GM19239 (cell line): ENCODE measurements around the gene KCNG1.
A peak's percentile ranks its signal among the peaks of the same experiment; 100 is the strongest.

Experiments used
- DNase-seq: peaks from one replicate; pipeline ENCODE4 v3.0.0; 2011; ENCODE audit warnings: low spot score; ENCODE audit not compliant: insufficient read length
- FAIRE-seq: peaks from 2 replicates; lab custom pipeline; 2011; peaks lifted over from hg19 to GRCh38; lab: Jason Lieb, UNC

The KCNG1 gene

GRCh38 chr20:50958615-50959542, 64.0 kb downstream of the KCNG1 start, which contains the start of gene MOCS3:
TSS of gene MOCS3 (plus strand) at chr20:50958818. CDS start at chr20:50958843, 25 bp downstream.
- peak; percentile 72 for DNase-seq
- FAIRE-seq = no peak

DNA sequence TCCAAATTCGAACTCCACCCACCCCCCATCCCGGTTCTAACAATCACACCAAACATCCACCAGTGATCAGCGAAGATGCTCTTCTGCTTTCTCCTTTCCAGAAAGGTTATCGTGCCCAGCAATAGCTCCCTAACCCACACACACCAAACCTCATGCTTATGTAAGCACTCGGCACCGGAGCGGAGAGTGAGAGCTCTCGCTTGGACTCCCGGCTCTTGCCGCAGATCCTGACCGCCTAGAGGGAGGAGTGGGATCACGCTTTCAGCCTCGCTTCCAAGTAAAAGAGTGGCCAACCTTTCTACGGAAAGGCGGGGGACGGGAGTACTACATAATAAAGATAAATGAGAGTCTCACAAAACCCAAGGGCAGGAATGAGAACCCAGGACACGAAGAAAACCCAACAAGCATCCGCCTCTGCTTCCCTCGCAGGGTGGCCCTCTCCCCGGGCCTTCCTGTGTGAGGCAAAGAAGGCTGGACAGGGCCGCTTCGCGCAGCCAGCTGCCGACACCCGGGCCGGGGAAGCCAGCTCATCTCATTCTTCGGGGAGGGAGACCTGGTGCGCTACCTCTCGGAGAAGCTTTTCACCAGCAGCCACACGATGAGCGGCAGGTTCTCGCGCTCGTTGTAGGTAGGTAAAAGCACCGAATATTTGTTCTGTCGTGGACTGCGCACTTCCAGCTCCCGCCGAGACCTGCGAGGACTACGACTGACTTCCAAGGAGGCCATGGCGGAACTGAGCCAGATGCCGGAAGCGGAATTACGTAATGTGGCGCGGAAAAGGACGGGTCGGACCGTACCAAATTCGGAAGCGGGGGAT, 64.9 kb downstream of the KCNG1 start, which contains the start of gene DPM1:
Gene DPM1, minus strand, starts transcription at position 735 of the 817 bp plus-strand sequence. Its CDS starts 9 bp downstream, at position 726.
- peak; percentile 67 for DNase-seq
- FAIRE-seq = peak; percentile 94

- FAIRE-seq (no peak), DNase-seq (no peak)
Measured at GRCh38 chr20:50957276-50957675, 65.6 kb downstream of the KCNG1 start.

DNA sequence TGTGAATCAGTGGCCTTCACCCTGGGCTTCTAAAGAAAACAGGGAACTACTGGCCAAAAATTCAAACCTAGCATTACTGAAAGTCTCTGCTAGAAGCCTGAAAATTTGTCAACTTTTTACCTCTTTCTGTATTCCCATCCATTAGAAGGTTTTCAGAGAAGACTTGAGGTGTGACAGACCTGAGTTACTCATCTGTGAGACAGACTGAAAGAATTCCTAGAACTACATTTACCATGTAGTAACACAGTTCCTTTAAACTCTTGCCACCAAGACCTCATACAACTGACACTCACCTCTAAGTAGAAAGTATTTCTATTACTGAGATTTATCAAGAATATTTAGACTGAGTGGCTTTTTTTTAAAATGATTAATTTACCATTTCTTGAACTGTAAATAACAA, 69.1 kb downstream of the KCNG1 start:
- DNase-seq (no peak), FAIRE-seq (no peak)
